Measurements from ENCODE around the gene PCDHGA5. TPM values are rescaled to one million over a fixed set of nuclear protein-coding genes. Genes with fewer than 3 reads are reported as not detected.
A peak's percentile ranks its signal among the peaks of the same experiment; 100 is the strongest.

Gene PCDHGA5
- total RNA-seq, 1 experiment from 2014 or later = 0.42 TPM

GRCh38 chr5:141356133-141356532, 7.8 kb upstream of the PCDHGA5 start:
- CTCF ChIA-PET = interaction anchor here (0.6 to 2.0 kb wide), 5 partner anchors 9 to 203 kb away, joined by 3 to 8 read pairs (median 3); partner anchors contain the start of gene PCDHGA3
- H3K4me1 Mint-ChIP-seq (ENCODE audit: insufficient read depth, unreplicated experiment) = no peaks in the 10 kb centered on the region
- POLR2A ChIA-PET = interaction anchor here (1.6 kb wide), 1 partner anchor 36 kb away, joined by 5 read pairs; the partner anchor contains the start of gene TAF7
- no TSS peak for BruUV-seq (replicated peaks)
- intact Hi-C loops (cut with micrococcal nuclease) = no loop called here
- H3K27ac Mint-ChIP-seq (ENCODE audit: low read depth, unreplicated experiment) = no peak overlapping the region
- no peaks in the 10 kb centered on the region for H3K27me3 Mint-ChIP-seq (ENCODE audit: insufficient read depth, unreplicated experiment)
- no peak overlapping the region for H3K4me3 Mint-ChIP-seq (ENCODE audit: unreplicated experiment)
- no peaks in the 10 kb centered on the region for H3K36me3 Mint-ChIP-seq (ENCODE audit: insufficient read depth, unreplicated experiment)
- DNase-seq (ENCODE audit: unreplicated experiment) = no peak
- peaks cover 40% of the 10 kb centered on the region for H3K9me3 Mint-ChIP-seq (ENCODE audit: unreplicated experiment)
- no peak for TF ChIP-seq CTCF (IDR thresholded peaks at IDR 0.05; ENCODE audit: unreplicated experiment)

- TF ChIP-seq CTCF (IDR thresholded peaks at IDR 0.05; ENCODE audit: unreplicated experiment) = no peak
- intact Hi-C loops (cut with micrococcal nuclease) = no loop called here
- H3K36me3 Mint-ChIP-seq (ENCODE audit: insufficient read depth, unreplicated experiment) = no peaks in the 10 kb centered on the region
- POLR2A ChIA-PET = no interaction called here
- no peak overlapping the region for H3K27ac Mint-ChIP-seq (ENCODE audit: low read depth, unreplicated experiment)
- CTCF ChIA-PET = no interaction called here
- H3K4me3 Mint-ChIP-seq (ENCODE audit: unreplicated experiment) = no peak overlapping the region
- no peaks in the 10 kb centered on the region for H3K27me3 Mint-ChIP-seq (ENCODE audit: insufficient read depth, unreplicated experiment)
- no peaks in the 10 kb centered on the region for H3K4me1 Mint-ChIP-seq (ENCODE audit: insufficient read depth, unreplicated experiment)
- no peak for DNase-seq (ENCODE audit: unreplicated experiment)
- no TSS peak for BruUV-seq (replicated peaks)
- peaks cover 46% of the 10 kb centered on the region for H3K9me3 Mint-ChIP-seq (ENCODE audit: unreplicated experiment)
These were observed 7.0 kb upstream of the PCDHGA5 start for GRCh38 chr5:141356950-141357349.

- peak; percentile 39 for DNase-seq (ENCODE audit: unreplicated experiment)
- BruUV-seq (replicated peaks) = no TSS peak
- intact Hi-C loops (cut with micrococcal nuclease) = no loop called here
- ChIA-PET CTCF (interaction anchor here (0.5 to 1.1 kb wide), 7 partner anchors 12 to 432 kb away, joined by 3 to 5 read pairs (median 3); no protein-coding TSS in a partner anchor), POLR2A (no interaction called here)
- TF ChIP-seq CTCF (IDR thresholded peaks at IDR 0.05; ENCODE audit: unreplicated experiment) = peak; percentile 26
- Mint-ChIP-seq H3K36me3 (ENCODE audit: insufficient read depth, unreplicated experiment) (peaks cover 5% of the 10 kb centered on the region), H3K9me3 (ENCODE audit: unreplicated experiment) (peaks cover 57% of the 10 kb centered on the region), H3K4me3 (ENCODE audit: unreplicated experiment) (peak within 1 kb of the TSS; percentile 7), H3K27me3 (ENCODE audit: insufficient read depth, unreplicated experiment) (no peaks in the 10 kb centered on the region), H3K27ac (ENCODE audit: low read depth, unreplicated experiment) (no peak within 1 kb of the TSS), H3K4me1 (ENCODE audit: insufficient read depth, unreplicated experiment) (no peaks in the 10 kb centered on the region)
These were observed 4.1 kb upstream of the PCDHGA5 start, which contains the start of gene PCDHGB2 for GRCh38 chr5:141359790-141360426. PCDHGB2 (plus strand) TSS chr5:141359994; CDS start chr5:141360136, 142 bp downstream.

- Mint-ChIP-seq H3K4me1 (ENCODE audit: insufficient read depth, unreplicated experiment) (no peaks in the 10 kb centered on the region), H3K4me3 (ENCODE audit: unreplicated experiment) (no peak overlapping the region), H3K27ac (ENCODE audit: low read depth, unreplicated experiment) (no peak overlapping the region), H3K27me3 (ENCODE audit: insufficient read depth, unreplicated experiment) (no peaks in the 10 kb centered on the region), H3K36me3 (ENCODE audit: insufficient read depth, unreplicated experiment) (peaks cover 5% of the 10 kb centered on the region), H3K9me3 (ENCODE audit: unreplicated experiment) (peaks cover 53% of the 10 kb centered on the region)
- intact Hi-C loops (cut with micrococcal nuclease) = no loop called here
- ChIA-PET CTCF (interaction anchor here (0.6 to 1.1 kb wide), 4 partner anchors 20 to 433 kb away, joined by 3 to 5 read pairs (median 4); no protein-coding TSS in a partner anchor), POLR2A (no interaction called here)
- BruUV-seq (replicated peaks) = no TSS peak
- DNase-seq (ENCODE audit: unreplicated experiment) = no peak
- no peak for TF ChIP-seq CTCF (IDR thresholded peaks at IDR 0.05; ENCODE audit: unreplicated experiment)
These were observed 3.3 kb upstream of the PCDHGA5 start for GRCh38 chr5:141360685-141361084.
